DMS53 (cell line): ENCODE data around the gene OLIG2.
A peak's percentile ranks its signal among the peaks of the same experiment; 100 is the strongest.

Experiments used
- DNase-seq: peaks from one replicate; lab custom pipeline; 2025; lab: John Stamatoyannopoulos, UW

Gene OLIG2

GRCh38 chr21:33019885-33020557 lies 5.7 kb upstream of the OLIG2 start:
- DNase-seq: peak; percentile 49

- no peak for DNase-seq
These were observed 5.1 kb upstream of the OLIG2 start for GRCh38 chr21:33020558-33021100.

- no peak for DNase-seq
These were observed 4.6 kb upstream of the OLIG2 start for GRCh38 chr21:33021150-33021549.

- peak; percentile 8 for DNase-seq
These were observed 4.1 kb upstream of the OLIG2 start for GRCh38 chr21:33021667-33022066.

- DNase-seq: no peak
These were observed 3.3 kb upstream of the OLIG2 start for GRCh38 chr21:33022489-33022827.

GRCh38 chr21:33022828-33023573 lies 2.7 kb upstream of the OLIG2 start:
- DNase-seq: peak; percentile 66

GRCh38 chr21:33023574-33024200 lies 2.0 kb upstream of the OLIG2 start:
- DNase-seq: peak; percentile 60

- peak; percentile 27 for DNase-seq
These were observed 1.3 kb upstream of the OLIG2 start for GRCh38 chr21:33024201-33025103.

GRCh38 chr21:33025106-33025488 lies 638 bp upstream of the OLIG2 start:
- DNase-seq: no peak

GRCh38 chr21:33026443-33026858 lies 716 bp downstream of the OLIG2 start:
- no peak for DNase-seq

GRCh38 chr21:33026878-33027400 lies 1.2 kb downstream of the OLIG2 start:
- DNase-seq: peak; percentile 44

- DNase-seq: peak; percentile 37
These were observed 1.9 kb downstream of the OLIG2 start for GRCh38 chr21:33027401-33028286.

GRCh38 chr21:33028287-33028670 lies 2.5 kb downstream of the OLIG2 start:
- no peak for DNase-seq

GRCh38 chr21:33028773-33029384 lies 3.1 kb downstream of the OLIG2 start:
- peak; percentile 31 for DNase-seq

- DNase-seq: no peak
These were observed 3.7 kb downstream of the OLIG2 start for GRCh38 chr21:33029385-33029921.

GRCh38 chr21:33029975-33030461 lies 4.3 kb downstream of the OLIG2 start:
- no peak for DNase-seq

- DNase-seq: no peak
These were observed 4.9 kb downstream of the OLIG2 start for GRCh38 chr21:33030633-33031032.

- DNase-seq: no peak
These were observed 5.6 kb downstream of the OLIG2 start for GRCh38 chr21:33031152-33031911.

- DNase-seq: no peak
These were observed 6.8 kb downstream of the OLIG2 start for GRCh38 chr21:33032434-33033047.
